H1 (cell line): ENCODE results near the gene ADCY5. TPM values are rescaled to one million over a fixed set of nuclear protein-coding genes. Genes with fewer than 3 reads are reported as not detected.

Experiments
- SIRT6 ChIP-seq: IDR thresholded peaks from one replicate; pipeline ENCODE4 v1.7.1; 2012; ENCODE audit warnings: low read length, inconsistent platforms
- polyA plus RNA-seq, 7 experiments: library from polyadenylated mRNA; depleted of rRNA in 3 of 7; stranded (reverse) in 5 of 7; unstranded in 2 of 7; fragments of >200 nt in 5 of 7; fragments of 200-250 nt in 2 of 7; gene quantifications; 1 replicate in 5 of 7; 2 replicates in 1 of 7; 4 replicates in 1 of 7; pipeline versions ENCODE4 v1.2.1 to v1.2.3, GENCODE V29; 2011 to 2013; ENCODE audit warnings: missing spikeins in 2 of 7, mixed read lengths in 2 of 7
- total RNA-seq: library from RNA; stranded (reverse); fragmentation: NEBNext Ultra II Directional; extraction: Animal tissue kit (Norgen Biotek cat#: 25700); gene quantifications from 2 replicates; pipeline ENCODE4 v1.2.1, GENCODE V29; 2021

ADCY5 gene
- total and polyA plus RNA-seq, 2 of the 8 experiments (the other 6 are each of a cell fraction or from before 2014, with no cell fraction given): 18.9 to 40.8 TPM

GRCh38 chr3:123397921-123398785 is 50.7 kb downstream of the ADCY5 start (continued):
- TF ChIP-seq SIRT6: no peak
